HG03432 (cell line): ENCODE measurements around the gene KRT7.

ENCODE experiments used
- ATAC-seq: cut with Tn5 transposase; IDR thresholded peaks from one replicate; pipeline ENCODE4 v1.9.1; 2021; ENCODE audit warnings: mild to moderate bottlenecking, moderate library complexity; ENCODE audit not compliant: unreplicated experiment

Gene KRT7

GRCh38 chr12:52232674-52233461 is at the start of gene KRT7:
Gene KRT7, plus strand, starts transcription at chr12:52233243. Its CDS starts 54 bp downstream, at chr12:52233297.
- ATAC-seq = no peak

DNA sequence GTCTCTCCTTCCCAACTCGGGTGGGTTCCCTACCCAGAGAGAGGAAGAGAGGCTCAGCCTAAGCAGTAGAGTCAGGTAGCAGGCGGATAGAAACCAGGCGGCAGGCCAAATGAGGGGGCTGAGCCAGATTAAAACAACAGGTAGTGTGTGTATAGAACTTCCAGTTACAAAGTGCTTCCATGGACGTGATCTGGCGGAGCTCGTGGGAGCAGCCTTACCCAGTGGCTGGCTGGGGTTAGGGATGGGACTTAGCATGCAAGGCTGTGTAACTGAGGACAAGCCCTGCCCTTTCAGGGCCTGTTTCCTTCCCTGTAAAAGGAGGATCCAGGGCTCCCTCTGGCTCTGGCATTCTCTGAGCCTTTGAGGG is 49.5 kb upstream of the KRT7 start:
- ATAC-seq = no peak

- ATAC-seq = no peak
Observed at GRCh38 chr12:52183971-52184370, 49.1 kb upstream of the KRT7 start.

- no peak for ATAC-seq
Observed at GRCh38 chr12:52184813-52185212, 48.2 kb upstream of the KRT7 start.

DNA sequence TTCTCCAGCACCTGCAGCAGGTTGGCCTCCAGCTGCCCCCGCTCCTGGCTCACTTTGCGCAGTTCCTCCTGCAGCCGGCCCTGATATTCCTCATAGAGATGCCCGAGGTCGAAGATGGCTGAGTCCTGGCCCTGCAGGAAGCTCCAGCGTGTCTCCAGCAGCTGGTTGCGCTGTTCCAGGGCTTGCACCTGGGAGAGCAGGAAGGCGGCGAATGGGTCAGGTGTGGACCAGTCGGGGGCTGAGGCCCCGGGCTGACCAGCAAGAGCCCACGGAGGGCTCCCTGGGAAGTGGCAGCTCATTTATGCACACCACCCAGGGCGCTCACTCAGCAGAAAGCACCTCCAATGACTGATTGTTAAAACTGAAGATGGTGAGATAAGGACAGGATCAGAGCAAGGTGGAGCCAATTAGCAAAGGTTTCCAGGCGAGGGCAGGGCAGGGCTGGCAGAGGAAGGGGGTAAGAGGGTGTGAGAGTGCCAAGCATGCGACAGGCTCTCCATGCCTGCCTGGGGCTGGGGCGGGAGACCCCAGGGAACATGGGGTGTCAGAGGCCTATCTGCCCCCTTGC is 47.6 kb upstream of the KRT7 start:
- no peak for ATAC-seq

DNA sequence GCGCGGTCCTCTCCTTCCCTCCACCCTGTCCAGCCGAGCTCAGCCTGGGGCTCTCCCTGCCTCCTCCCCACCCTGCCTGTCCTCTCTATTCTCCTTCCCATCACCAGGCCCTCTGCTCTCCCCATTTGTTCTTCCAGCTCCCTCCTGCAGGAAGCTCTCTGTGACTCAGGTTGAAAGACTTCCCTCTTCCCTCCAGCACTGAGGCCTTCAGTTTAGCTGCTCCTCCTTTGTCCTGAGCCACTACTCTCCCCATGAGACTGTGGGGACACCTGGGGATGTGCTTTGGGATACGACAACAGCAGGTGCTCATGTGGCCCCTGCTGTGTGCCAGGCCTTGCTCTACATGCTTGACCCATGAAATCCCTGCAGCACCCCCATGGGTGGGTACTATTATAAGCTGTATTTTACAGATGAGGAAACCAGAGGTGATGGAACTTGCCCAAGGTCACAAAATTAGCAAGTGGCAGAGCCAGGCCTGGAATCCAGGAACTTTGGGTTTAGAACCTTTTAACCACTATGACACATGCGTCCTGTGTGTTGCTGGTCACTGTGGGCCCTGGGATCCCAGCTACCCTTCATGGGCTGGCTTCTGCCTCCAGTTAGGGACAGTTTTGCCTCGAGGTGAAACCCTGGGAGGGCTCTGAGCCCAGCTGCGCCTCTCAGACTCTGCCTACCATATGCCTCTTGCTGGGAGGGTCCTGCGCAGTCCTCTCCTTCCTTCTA is 46.8 kb upstream of the KRT7 start:
- ATAC-seq = no peak

GRCh38 chr12:52187206-52187605 is 45.8 kb upstream of the KRT7 start:
- no peak for ATAC-seq

- ATAC-seq = no peak
Observed at GRCh38 chr12:52187640-52188039, 45.4 kb upstream of the KRT7 start.

DNA sequence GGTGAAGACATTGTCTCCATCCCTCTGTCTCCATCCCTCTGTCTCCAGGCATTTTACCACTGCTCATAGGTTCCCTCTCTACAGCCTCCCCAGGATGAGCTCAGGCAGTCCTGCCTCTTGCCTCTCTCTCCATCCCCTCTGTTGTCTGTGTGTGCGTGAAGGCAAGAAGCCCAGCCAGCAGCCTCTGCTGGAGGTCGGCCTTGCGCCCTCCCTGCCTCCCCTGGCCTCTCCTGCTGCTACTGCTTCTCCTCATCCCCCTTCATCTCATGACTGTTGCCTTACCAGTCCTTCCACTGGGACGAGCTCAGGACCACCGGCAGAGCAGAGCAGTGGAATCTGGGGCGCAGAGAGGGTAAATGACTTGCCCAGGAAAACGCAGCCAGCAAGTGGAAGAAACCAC is 44.4 kb upstream of the KRT7 start:
- no peak for ATAC-seq

GRCh38 chr12:52189376-52190174 is 43.5 kb upstream of the KRT7 start:
- ATAC-seq = no peak

GRCh38 chr12:52190860-52191729 is 41.9 kb upstream of the KRT7 start:
- no peak for ATAC-seq

- no peak for ATAC-seq
Observed at GRCh38 chr12:52191841-52192791, 40.9 kb upstream of the KRT7 start, which contains the start of gene KRT80. Gene KRT80, minus strand, starts transcription at chr12:52192014. Its CDS starts 112 bp downstream, at chr12:52191902.

GRCh38 chr12:52193532-52193931 is 39.5 kb upstream of the KRT7 start:
- no peak for ATAC-seq

- no peak for ATAC-seq
Observed at GRCh38 chr12:52193991-52194390, 39.1 kb upstream of the KRT7 start.

- no peak for ATAC-seq
Observed at GRCh38 chr12:52195065-52195730, 37.8 kb upstream of the KRT7 start.

DNA sequence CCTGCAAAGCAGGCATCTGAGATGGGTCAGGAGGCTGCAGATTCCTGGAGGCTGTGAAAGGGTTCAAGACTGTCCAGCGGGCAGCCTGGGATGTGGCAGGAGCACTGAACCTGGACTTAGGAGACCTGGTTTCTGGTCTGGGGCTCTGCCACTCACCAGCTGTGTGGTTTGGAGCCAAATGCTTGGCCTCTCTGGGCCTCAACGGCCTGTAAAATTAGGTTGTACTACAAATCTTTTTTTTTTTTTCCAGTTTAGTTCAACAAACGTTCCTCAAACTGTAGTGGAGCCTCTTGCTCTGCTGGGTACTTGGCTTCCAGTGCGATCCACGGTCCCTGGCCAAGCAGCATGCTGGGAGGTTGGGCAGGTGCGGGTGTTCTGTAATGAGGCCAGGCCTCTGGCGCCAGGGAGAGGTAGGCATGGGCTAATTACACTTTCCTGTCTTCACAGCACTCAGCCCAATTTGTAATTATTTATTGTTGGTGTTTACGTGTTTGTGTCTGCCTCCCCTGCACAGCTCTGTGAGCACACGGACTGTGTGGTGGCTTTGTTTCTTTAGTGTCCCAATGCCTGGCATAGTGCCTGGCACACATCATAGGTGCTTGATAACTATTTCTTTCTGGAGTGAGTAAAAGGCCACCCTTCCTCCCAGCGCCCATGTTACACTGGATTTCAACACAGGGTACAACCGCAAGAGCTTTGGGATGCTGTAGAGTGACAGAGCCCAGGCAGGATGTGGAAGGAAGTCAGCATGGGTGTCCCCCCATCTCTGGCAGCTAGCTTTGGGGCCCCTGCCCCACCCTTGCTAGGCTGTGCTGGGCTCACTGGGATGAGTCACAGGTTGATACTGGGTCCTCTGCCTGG is 35.4 kb upstream of the KRT7 start:
- ATAC-seq = no peak

GRCh38 chr12:52198454-52199215 is 34.4 kb upstream of the KRT7 start:
- ATAC-seq = no peak
